HL-60 (cell line): ENCODE data around the gene CAST.

Experiments
- DNase-seq, 2 experiments: peaks; one replicate each; pipeline ENCODE4 v3.0.0-alpha.2; 2010 to 2020; ENCODE audit warnings: low read depth in 1 of 2, low spot score in 1 of 2
- H3K27ac ChIP-seq: fragments of 250-450 bp; sonication (Bioruptor Pico); replicated peaks from 2 replicates; pipeline ENCODE4 v1.5.1; 2020; ENCODE audit warnings: mild to moderate bottlenecking, moderate library complexity
- H3K27me3 ChIP-seq: fragments of 250-450 bp; sonication (Bioruptor Pico); 2 replicates; pipeline ENCODE4 v1.5.1; 2021; ENCODE audit warnings: mild to moderate bottlenecking, moderate library complexity; ENCODE audit not compliant: insufficient read depth, poor library complexity, severe bottlenecking
- H3K4me3 ChIP-seq: replicated peaks from 2 replicates; pipeline ENCODE4 v1.5.1; 2011; ENCODE audit warnings: mild to moderate bottlenecking, control low read depth, low read length; ENCODE audit not compliant: insufficient read depth
- CTCF ChIP-seq: IDR thresholded peaks from one replicate; pipeline ENCODE4 v1.5.1; 2011; ENCODE audit warnings: low read length, control low read depth, inconsistent platforms; ENCODE audit not compliant: insufficient read depth
- GABPA ChIP-seq: IDR thresholded peaks from 2 replicates; pipeline ENCODE4 v1.6.1; 2012; ENCODE audit warnings: low read depth
- POLR2AphosphoS5 ChIP-seq: IDR thresholded peaks from 2 replicates; pipeline ENCODE4 v1.6.1; 2012; ENCODE audit warnings: low read depth
- REST ChIP-seq: IDR thresholded peaks from 2 replicates; pipeline ENCODE4 v1.6.1; 2012; ENCODE audit warnings: low read depth; ENCODE audit not compliant: insufficient replicate concordance
- SPI1 ChIP-seq: IDR thresholded peaks from 2 replicates; pipeline ENCODE4 v1.6.1; 2012; ENCODE audit warnings: low read depth, mild to moderate bottlenecking, borderline replicate concordance

The CAST gene

GRCh38 chr5:96703995-96704394 lies 41.8 kb downstream of the CAST start:
- DNase-seq: no peak

GRCh38 chr5:96706433-96707111 lies 44.4 kb downstream of the CAST start:
- H3K27me3 ChIP-seq: no peaks in the 10 kb centered on the region
- no peak overlapping the region for H3K4me3 ChIP-seq
- DNase-seq: no peak
- TF ChIP-seq POLR2AphosphoS5: no peak
- TF ChIP-seq SPI1: no peak
- no peak for TF ChIP-seq CTCF
- TF ChIP-seq GABPA: no peak
- TF ChIP-seq REST: no peak
- H3K27ac ChIP-seq: no peak overlapping the region

More at GRCh38 chr5:96703995-96704394, 41.8 kb downstream of the CAST start:
- H3K27me3 ChIP-seq: no peaks in the 10 kb centered on the region
- no peak for TF ChIP-seq POLR2AphosphoS5
- TF ChIP-seq SPI1: no peak
- no peak for TF ChIP-seq GABPA
- no peak for TF ChIP-seq REST
- no peak for TF ChIP-seq CTCF
- no peak overlapping the region for H3K4me3 ChIP-seq
- no peak overlapping the region for H3K27ac ChIP-seq

- no peak overlapping the region for H3K4me3 ChIP-seq
- no peaks in the 10 kb centered on the region for H3K27me3 ChIP-seq
- H3K27ac ChIP-seq: no peak overlapping the region
- TF ChIP-seq SPI1: no peak
- no peak for DNase-seq
Observed at GRCh38 chr5:96708600-96708999, 46.4 kb downstream of the CAST start.

- no peak overlapping the region for H3K27ac ChIP-seq
- H3K4me3 ChIP-seq: no peak overlapping the region
- no peak for DNase-seq
- H3K27me3 ChIP-seq: no peaks in the 10 kb centered on the region
- TF ChIP-seq SPI1: no peak
Observed at GRCh38 chr5:96709152-96709821, 47.1 kb downstream of the CAST start.
